GM18505 (cell line): ENCODE results near the gene LIM2.
"Not testable (repeated sequence)": the region's sequence is repeated elsewhere in the genome, so short reads cannot be mapped to it uniquely, and the experiment has no call there.

Experiments
- ATAC-seq: cut with Tn5 transposase; IDR thresholded peaks from one replicate; pipeline ENCODE4 v1.9.1; 2021; ENCODE audit not compliant: unreplicated experiment
- POLR2A ChIP-seq: IDR thresholded peaks from 4 replicates; pipeline ENCODE4 v1.6.1; 2011; ENCODE audit warnings: borderline replicate concordance; ENCODE audit not compliant: insufficient read depth, insufficient read length; ENCODE audit errors: extremely low read depth

LIM2 gene, protein sequence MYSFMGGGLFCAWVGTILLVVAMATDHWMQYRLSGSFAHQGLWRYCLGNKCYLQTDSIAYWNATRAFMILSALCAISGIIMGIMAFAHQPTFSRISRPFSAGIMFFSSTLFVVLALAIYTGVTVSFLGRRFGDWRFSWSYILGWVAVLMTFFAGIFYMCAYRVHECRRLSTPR

DNA sequence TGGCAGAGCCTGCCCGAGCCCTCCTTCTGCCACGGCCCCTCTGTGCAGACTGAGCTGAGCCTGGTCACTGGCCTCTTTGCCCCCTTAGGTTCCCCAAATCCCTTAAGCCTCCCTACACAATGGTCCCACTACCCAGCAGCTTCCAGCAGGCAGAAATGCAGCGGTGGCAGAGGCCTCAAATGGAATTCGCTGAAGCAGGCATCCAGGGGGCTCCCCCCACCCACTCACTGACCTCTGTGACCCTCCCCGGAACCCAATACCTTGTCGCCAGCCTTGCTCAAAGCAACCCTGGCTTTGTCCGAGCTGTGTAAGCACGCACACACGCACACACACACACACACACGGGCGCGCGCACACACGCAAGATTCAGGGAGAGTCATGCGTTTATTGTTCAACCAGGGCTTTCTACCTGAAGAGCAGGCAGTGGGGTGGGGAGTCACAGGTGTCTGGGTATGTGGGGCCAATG lies at the start of gene LIM2:
Gene LIM2 (minus strand): TSS at position 51 of the 466 bp plus-strand sequence. CDS start 531 bp downstream, outside the sequence.
- no peak for ATAC-seq
- no peak for TF ChIP-seq POLR2A

DNA sequence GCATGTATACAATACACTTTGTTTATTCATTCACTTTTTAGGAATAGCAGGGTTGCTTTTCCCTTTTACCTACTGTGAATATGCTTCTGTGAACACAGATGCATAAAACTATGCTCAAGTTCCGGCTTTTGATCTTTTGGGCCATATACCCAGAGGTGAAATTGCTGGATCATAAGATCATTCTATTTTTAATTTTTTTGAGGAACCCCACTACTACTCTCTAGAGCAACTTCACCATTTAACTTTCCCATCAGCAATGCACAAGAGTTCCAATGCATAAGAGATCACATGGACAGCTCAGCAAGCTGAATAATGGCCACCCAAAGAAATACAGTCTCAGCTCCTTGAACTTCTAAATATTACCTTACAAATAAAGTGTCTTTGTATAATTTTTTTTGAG lies 46.7 kb upstream of the LIM2 start:
- no peak for TF ChIP-seq POLR2A
- no peak for ATAC-seq

DNA sequence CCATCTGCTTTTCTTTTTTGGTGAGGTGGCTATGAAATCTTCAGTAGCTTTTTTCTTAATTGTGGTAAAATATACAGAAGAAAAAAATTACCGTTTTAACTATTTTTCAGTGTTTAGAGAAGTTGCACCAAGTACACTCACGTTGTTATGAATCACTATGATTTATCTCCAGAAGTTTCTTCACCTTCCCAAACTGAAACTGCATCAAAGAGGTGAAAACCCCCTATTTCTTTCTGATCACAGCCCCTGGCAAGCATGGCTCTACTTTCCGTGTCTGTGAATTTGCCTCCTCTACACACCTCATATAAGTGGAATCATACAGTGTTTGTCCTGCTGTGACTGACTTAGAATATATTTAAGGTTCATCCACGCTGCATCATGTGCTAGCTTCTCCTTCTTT lies 45.3 kb upstream of the LIM2 start:
- no peak for ATAC-seq
- TF ChIP-seq POLR2A: no peak

DNA sequence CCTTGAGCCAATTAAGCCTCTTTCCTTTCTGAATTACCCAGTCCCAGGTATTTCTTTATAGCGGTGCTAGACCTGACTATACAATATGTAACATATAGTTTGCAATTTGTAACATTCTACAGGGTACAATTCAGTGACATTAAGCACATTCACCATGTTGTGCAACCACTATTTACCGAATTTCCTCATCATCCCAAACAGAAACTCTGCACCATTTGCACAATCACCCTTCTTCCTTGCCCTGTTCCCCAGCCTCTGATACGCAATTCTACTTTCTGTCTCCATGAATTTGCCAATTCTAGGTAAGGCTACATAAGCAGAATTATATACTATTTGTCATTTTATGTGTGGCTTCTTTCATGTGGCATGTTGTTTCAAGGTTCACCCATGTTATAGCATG lies 43.4 kb upstream of the LIM2 start:
- TF ChIP-seq POLR2A: no peak
- ATAC-seq: no peak

DNA sequence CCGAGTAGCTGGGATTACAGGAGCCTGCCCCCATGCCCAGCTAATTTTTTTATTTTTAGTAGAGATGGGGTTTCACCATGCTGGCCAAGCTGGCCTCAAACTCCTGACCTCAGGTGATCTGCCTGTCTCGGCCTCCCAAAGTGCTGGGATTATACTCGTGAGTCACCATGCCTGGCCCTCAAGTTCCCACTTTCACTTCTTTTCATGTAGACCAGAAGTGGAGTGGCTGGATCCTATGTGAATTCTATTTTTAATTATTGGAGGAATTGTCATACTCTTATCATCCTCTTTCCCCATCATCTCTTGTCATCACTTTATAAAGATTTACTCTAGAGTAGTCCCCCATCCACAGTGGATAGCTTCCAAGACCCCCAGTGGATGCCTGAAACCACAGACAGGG lies 42.4 kb upstream of the LIM2 start:
- ATAC-seq: no peak
- no peak for TF ChIP-seq POLR2A

DNA sequence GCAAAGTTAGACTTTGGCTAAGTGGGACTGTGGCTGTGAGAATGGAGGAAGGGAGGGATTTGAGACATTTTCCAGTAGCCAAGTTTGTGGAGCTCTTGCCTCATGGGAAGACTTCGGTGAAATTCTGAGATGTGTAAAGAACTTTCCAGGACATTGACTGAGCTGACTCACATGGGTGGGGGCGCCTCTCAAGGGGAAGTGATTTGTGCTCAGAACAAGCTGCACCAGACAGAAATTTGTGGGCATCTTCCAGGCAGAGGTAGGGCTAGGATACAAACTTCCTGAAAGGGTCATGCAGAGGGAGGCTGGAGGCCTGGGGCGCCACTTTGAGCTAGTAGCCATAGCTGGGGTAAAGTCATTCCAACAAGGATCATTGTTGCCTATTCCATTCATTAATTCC lies 39.4 kb upstream of the LIM2 start:
- ATAC-seq: no peak
- no peak for TF ChIP-seq POLR2A

DNA sequence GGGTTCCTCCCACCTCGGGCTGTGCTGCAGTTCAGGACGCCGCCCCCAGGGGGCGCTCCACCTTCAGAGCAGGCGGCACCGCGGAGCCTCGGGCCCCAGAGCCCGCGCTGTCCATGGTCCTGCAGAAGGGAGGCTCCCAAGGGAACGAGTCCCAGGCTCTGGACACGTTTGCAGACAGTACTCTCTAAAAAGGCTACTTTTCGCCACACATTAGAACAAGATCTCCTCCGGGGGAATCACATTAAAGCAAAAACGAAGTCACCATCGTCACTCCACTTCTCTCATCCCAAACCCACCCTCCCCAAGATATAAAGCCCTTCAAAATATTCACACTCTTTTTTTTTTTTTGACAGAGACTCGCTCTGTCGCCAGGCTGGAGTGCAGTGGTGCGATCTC lies 34.3 kb upstream of the LIM2 start:
- TF ChIP-seq POLR2A: no peak
- no peak for ATAC-seq

DNA sequence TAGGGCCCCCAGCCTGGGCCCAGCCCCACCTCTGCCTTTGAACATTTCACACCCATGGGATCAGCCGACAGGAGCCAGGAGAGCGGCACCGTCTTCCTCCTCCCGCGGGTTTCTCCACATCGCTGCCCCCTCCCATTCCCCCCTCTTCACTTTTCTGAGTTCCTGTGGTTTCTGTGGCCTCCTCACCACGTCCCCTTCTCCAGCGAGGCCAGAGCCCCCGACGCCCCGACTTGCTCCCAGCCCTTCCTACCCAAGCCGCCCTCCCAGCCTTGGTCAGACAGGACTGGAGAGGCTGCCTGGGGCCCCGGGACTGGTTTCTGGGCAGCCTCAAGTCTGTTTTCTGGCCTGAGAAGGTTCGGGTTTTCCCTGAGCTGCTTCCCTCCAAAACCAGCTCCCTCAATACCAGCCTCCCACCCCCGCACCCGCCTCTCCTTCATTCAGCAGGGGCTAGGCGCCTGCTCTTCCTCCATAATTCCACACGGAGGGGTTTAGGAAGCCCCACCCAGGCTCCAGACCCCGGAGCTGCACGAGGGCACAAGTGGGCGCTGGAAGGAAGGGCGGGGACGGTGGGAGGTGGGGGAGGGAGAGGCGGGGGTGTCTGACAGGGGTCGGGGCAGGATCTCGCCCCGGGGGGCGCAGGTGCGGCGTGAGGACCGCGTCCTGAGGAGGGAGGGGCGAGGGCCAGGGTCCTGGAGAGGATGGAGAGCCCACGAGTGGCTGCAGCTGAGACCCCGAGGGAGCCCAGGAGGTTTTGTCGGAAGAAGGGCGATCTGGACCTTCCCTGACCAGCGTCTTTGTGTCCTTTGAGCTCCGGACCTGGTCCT lies 33.7 kb upstream of the LIM2 start:
- TF ChIP-seq POLR2A: no peak
- no peak for ATAC-seq

DNA sequence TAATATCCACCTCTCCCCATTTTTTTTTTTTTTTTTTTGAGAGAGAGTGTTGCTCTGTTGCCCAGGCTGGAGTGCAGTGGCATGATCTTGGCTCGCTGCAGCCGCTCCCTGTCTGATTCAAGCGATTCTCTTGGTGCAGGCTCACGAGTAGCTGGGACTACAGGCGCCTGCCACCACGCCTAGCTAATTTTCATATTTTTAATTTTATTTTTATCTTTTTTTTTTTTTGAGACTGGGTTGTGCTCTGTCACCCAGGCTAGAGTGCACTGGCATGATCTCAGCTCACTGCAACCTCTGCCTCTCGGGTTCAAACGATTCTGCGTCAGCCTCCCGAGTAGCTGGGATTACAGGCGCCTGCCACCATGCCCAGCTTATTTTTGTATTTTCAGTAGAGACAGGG lies 32.7 kb upstream of the LIM2 start:
- ATAC-seq: not testable (repeated sequence)

DNA sequence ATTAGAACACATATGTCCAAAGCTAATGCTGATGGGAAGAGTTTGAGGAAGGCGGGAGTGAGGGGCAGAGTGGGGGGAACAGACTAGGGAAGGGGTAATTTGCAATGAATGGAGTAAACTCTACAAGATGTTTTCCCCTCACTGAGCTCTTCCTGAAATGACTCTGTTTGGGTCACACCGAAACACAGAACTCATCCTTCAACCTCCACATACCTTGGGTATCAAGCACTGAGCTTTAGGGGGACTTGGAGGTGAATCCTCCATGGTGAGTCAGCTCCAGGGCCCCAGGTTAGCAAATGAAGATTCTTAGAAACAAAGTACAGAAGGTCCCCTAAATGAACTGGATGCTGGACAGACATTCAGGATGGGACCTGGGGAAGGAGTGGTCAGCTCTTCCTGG lies 30.9 kb upstream of the LIM2 start:
- TF ChIP-seq POLR2A: no peak

DNA sequence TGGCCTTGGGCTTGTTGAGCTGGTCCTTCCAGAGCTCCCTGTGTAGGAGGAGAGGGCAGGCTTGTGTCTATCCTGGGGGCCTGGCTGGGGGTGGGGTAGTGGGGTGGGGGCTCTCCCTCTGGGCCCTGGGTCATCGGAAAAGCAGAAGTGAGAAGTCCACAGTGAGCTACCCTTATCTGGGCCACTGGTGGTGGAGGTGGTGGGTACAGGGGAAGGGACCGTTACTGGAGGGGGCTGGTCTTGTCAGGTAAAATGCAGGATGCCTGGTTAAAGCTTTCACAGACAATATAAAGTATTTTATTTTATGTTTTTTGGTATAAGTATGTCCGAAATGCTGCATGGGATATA lies 30.0 kb upstream of the LIM2 start:
- peak; percentile 1 for TF ChIP-seq POLR2A
- ATAC-seq: peak; percentile 33

More for the DNA sequence above, 30.9 kb upstream of the LIM2 start:
- ATAC-seq: no peak

DNA sequence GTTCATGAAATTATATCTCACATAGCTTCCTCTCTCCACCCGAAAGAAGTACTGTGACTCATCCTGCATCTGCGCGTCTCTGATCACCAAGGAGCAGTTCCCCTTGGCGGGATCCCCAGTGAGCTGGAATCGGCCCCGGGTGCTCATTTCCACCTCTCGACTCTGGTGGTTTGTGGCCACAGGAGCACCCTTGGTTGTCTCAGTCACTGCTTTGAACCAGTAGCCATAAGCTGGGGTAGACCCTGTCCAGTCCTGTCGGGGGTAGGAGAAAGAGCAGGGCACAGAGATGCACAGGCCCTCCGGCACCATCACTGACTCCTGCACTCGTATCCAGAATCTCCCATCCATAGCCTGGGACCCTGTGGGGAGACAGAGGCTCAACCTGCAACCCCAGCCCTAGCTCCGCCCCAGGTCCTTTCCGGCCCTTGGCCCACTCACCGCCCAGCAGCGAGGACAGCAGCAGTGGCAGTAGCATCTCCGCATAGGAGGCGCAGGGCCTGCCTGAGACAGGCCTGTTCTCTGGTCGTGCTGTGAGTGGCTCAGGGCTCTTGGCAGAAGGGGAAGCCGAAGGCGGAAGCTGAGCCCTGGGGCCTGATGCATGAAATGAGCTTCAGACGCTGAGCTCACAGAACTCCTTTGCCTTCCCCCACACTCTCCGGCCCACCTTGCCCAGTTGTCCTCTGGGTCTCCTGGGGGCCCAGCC lies 29.5 kb upstream of the LIM2 start, which contains the start of gene SIGLEC10:
Gene SIGLEC10 (minus strand): TSS at position 536 of the 703 bp plus-strand sequence. CDS start 61 bp downstream, at position 475.
- peak; percentile 72 for TF ChIP-seq POLR2A
- ATAC-seq: peak; percentile 64

DNA sequence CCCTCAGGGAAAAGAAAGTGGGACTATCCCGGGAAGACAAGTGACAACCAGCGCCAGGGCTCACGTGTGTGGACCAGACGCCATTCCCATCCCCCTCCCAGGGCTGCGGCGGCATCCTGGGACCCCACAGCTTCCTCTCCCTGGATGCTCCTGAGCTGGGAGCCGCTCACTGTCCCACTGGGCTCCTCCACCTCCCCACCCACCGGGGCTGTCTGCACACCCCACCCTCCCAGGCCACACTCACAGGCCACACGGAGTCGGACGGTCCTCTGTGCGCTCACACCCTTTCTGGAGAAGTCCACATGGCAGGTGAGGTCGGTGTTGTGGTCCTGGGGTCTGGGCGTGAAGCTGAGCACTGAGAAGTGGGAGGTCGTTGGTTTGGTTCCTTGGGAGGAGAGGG lies 28.6 kb upstream of the LIM2 start:
- ATAC-seq: not testable (repeated sequence)

DNA sequence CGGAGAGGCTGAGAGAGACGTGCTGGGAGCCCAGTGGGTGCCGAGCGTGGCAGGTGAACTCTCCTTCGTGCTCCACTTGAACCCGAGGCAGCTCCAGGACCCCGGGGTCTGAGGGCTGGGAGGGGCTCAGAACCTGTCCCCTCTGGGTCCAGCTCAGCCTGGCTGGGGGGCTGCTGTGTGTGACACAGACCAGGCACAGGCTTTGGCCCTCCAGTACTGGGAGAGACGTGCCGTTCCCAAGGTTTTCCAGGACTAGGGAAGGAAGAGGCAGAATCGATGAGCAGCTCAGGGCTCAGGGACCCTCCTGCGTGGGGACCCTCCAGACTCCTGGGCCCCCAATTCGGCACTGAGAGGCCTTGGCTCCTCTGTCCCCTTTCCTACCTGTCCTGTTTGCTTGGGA lies 27.4 kb upstream of the LIM2 start:
- ATAC-seq: no peak

More for the DNA sequence above, 27.4 kb upstream of the LIM2 start:
- TF ChIP-seq POLR2A: no peak
